ENCODE data around the gene PTPRJ.
"Not testable (repeated sequence)": the region's sequence is repeated elsewhere in the genome, so short reads cannot be mapped to it uniquely, and the experiment has no call there.

Gene PTPRJ

DNA sequence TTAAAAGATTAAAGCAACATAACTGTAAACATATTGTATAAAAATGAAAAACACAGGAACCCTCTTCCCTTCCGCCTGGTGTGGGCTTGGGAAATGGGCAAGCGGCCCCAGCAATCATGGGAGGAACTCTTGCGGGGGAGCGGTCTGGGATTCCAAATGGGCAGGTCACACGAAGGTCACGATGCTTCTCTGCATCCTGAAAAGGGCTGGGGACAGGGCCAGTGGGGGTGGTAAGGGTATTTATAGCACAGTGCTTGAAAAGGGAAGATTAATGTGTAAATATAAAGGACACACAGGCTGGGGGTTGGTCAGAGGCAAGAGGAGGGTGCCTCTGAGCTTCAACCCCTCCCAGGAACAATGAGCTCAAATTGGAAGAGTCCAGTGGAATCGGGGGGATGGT lies 189.4 kb downstream of the PTPRJ start:
- DNase-seq = no peak

DNA sequence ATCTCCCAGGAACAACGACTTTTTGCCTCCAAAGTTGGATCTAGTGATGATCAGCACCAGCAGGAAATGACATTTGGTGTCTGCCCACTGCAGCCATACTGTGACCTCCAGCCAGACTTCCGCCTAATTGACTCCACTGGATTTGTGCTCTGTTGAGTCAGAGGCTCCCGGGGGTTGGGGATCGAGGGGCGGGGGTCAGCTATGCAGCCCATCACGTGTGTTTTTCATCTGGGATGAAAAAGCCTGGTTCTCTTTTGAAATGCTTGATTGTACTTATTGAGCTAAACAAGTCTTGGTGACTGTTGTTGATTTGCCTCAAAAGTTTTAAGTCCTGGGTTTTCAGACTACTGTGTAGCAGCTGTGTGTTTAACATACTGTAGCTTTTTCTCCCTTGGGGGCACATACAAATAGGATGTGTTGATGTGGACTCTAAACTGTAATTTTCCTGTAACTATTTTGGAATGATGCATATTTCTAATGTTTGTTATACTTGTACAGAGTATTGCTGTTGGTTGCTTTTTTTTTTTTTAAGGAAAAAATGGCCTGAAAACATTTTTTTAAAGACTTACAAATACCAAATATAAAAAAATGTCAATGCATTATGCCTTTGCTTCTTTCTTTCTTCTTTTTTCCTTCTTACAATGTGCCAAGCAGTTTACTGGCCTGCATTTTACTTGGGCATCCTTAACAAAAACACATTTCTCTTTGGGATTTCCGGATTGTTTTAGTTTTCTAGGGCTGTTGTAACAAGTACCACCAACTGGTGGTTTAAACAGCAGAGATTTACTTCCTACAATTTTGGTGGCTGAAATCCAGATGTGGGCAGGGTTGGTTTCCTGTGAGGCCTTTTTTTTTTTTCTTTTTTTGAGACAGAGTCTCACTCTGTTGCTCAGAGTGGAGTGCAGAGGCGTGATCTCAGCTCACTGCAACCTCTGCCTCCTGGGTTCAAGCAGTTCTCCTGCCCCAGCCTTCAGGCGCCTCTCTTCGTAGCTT lies 190.2 kb downstream of the PTPRJ start:
- DNase-seq = no peak

DNA sequence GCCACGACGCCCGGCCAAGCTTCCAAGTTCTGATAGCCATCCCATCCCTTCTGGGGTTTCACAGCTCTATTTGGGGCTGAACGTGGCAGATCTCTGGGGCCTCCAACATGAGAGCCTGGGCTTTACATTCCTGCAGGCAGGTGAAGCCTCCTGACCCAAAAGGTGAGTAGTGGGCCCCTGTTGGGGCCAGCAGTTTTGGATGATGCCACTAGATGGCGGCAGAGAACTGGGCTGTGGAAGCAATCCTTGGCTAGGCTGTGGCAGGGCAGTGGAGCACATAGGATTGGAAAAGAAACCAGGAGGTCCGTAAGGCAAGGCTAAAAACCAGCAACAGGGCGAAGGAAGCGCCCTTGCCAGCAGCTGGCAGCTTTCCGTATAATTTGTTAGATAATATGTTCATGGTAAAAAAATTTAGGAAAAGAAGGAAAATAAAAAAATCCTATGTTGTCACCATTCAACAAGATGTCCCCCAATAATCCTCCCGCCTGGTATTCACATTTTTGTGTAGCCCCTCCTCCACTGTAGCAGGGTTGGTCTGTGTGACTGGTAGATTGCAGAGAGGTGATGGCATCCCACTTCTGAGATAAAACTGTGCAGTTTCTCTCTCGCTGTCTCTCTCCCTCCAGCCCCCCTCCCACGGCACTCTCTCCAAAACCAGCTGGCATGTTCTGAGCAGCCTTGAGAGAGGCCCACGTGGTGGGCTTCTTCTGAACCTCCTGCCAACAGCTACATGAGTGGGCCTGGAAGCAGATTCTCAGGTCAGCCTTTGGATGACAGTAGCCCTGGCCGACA lies 192.7 kb downstream of the PTPRJ start:
- peak; percentile 76 to 81 for DNase-seq

DNA sequence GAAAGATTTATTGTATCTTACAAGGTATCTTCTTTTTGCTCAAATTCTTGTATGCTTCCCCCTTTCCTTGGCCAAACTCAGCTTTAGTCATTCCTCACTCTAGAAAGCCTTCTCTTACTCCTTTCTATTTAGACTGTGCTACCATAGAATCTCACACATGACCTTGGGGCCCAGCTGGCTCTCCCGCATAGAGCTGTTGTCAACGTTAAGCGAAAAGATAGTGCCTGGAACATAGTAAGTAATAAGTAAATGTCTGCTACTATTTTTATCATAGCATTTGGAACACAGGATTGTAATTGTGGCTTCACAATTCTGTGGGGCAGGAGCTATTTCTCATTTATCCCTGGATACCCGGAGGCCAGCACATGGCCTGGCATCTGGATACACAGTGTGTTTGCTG lies 197.3 kb downstream of the PTPRJ start:
- DNase-seq = no peak

DNA sequence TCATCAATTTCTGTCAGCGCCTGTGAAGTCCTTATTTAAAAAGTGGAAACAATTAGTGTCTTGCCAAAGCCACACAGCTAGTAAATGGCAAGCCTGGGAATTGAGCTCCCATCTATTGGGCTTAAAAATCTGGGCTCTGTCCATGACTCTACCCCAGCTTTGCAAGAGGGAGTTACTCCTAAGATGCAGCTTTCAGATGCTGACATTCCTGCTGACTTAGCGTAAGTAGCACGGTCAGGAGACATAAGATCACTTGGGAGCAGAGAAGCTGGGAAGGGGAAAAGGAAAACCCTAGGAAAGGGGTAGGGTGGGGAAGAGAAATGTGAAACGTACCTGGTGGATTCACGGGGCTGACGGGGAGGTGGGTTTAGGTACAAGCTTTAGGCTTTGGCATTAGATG lies 200.3 kb downstream of the PTPRJ start:
- no peak for DNase-seq

DNA sequence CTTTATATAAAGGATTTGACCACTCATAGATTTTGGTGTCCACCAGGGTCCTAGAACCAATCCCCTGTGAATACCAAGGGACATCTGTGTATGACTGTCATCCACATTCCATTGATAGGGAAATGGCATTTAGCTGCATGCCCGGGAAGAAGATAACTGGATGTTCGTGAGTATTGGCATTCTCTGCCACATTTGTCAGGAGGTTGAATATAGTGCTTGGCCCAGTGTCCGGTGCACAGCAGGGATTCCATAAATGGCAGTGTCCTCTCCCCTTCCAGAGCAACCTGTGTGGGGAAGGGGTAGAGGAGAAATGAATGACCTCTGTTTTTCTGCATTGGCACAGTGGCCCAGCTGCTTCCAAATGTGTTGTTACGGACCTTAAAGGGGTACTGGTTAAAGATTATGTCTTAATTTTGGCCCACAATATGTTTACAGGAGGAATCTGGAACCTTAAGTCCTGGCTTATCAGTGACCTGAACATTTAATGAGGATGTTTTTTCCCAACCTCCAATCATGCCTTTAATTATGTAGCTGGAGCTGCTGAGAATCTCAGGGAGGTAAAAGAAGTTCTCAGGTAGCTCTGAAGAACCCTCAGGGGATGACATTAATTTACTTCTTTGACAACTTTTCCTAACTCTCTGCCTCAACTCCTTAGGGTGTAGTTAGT lies 202.6 kb downstream of the PTPRJ start:
- DNase-seq = no peak

DNA sequence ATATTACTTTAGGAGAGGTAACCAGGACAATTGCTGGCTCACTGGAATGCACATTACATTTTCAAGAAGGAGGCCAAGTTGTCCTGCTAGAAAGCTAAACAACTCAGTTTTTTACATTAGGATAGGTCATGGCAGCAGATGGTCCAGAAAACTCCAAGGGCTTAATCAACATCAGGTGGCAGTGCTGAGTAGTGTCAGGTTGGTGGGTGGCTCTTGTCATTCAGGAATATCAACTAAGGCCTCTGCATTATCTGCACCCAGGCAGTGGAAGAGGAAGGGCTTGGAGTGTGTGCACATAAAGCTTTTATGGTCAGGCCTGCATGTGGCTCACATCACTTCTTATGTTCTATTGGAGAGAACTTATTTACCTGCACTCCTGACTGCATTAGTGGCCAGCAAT lies 204.1 kb downstream of the PTPRJ start:
- DNase-seq = no peak

DNA sequence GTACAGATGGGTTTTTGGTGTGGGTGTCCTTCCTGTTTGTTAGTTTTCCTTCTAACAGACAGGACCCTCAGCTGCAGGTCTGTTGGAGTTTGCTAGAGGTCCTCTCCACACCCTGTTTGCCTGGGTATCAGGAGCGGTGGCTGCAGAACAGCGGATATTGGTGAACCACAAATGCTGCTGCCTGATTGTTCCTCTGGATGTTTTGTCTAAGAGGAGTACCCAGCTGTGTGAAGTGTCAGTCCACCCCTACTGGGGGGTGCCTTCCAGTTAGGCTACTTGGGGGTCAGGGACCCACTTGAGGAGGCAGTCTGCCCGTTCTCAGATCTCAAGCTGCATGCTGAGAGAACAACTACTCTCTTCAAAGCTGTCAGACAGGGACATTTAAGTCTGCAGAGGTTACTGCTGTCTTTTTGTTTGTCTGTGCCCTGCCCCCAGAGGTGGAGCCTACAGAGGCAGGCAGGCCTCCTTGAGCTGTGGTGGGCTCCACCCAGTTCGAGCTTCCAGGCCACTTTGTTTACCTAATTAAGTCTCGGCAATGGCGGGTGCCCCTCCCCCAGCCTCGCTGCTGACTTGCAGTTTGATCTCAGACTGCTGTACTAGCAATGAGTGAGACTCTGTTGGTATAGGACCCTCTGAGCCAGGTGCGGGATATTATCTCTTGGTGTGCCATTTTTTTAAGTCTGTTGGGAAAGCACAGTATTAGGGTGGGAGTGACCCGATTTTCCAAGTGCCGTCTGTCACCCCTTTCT lies 210.7 kb downstream of the PTPRJ start:
- DNase-seq = not testable (repeated sequence)

DNA sequence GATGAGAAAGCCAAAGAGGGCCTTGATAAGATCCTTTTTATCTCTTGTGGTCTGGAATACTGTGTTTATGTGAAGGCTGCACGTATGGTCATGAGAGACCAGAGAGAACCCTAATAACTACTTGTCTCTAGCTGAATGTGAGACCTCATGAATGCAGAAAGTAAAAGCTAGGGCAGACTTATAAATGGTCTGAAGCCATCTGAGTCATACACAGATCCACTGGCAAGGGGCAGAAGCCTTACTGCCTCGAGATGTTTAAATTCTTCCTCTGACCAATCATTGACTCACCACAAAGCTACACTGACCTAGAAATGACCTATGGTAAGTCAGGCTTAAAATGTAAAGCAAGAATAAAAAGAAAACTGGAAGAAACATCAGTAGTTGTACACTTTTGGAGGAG lies 213.5 kb downstream of the PTPRJ start:
- DNase-seq = no peak

DNA sequence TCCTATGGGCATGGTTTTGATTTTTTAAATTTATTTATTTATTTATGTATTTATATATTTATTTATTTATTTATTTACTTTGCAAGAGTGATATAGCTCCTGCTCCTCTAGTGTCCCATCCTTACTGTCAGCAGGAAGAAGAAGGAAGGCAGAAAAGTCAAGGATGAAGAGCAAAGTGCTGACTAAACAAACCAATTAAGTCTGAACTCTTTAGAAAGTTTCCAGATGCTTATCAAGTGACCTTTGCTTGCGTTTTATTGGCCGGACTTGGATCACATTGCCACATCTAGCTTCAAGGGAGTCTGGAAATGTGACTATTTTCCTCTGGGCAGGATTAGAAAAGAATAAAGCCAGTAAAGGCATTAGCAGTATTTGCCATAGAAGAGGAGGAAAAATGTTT lies 227.5 kb downstream of the PTPRJ start:
- no peak for DNase-seq

DNA sequence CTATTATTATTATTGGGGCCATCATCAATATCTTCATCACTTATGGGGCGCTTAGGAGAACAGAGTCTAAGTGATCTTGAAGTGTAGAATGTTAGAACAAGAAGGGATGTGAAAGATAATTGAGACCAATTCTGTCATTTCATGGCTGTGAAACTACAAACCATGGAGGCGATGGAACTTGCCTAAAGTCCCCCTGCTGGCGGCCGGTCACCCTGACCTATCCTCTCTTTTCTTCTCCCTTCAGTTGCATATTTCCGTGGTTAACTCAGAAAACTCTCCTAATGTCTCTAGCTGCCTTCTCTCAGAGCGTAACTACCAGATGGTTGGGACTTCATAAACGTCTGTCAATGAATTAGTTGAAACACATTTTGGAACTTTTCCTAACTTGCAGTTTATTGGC lies 229.7 kb downstream of the PTPRJ start:
- DNase-seq = no peak

DNA sequence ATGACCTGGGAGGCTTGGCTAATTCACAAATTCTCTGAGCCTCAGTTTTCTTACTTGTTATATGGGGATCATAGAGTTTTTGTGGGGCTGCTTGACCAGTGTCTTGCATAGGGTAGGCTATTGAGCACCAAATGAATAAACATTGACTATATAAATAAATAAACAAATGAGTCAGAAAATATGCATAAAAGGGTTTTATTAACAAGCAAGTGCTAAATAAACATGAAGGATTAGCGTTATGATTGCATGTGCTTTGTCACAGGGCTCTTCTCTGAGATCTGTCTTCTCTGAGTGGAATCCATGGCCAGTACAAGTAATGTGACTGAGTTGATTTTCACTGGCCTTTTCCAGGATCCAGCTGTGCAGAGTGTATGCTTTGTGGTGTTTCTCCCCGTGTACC lies 236.2 kb downstream of the PTPRJ start, which contains the start of gene OR4B1:
Gene OR4B1, plus strand, starts transcription at position 301 of the 400 bp plus-strand sequence. Its CDS starts 0 bp downstream, at position 301.
- no peak for DNase-seq
